ENCODE results near the gene MACROD2.

MACROD2 gene

GRCh38 chr20:14470231-14470899 lies 475.0 kb downstream of the MACROD2 start:
- DNase-seq (ENCODE audit: low read depth), result no peak

GRCh38 chr20:14470977-14471661 lies 475.8 kb downstream of the MACROD2 start:
- DNase-seq (ENCODE audit: low read depth), result no peak

GRCh38 chr20:14477125-14477524 lies 481.8 kb downstream of the MACROD2 start:
- peak; percentile 44 for DNase-seq (ENCODE audit: low read depth)

- DNase-seq (ENCODE audit: low read depth), result no peak
Measured at GRCh38 chr20:14478126-14478525, 482.8 kb downstream of the MACROD2 start.

GRCh38 chr20:14481863-14482262 lies 486.5 kb downstream of the MACROD2 start:
- peak; percentile 49 for DNase-seq (ENCODE audit: low read depth)

DNA sequence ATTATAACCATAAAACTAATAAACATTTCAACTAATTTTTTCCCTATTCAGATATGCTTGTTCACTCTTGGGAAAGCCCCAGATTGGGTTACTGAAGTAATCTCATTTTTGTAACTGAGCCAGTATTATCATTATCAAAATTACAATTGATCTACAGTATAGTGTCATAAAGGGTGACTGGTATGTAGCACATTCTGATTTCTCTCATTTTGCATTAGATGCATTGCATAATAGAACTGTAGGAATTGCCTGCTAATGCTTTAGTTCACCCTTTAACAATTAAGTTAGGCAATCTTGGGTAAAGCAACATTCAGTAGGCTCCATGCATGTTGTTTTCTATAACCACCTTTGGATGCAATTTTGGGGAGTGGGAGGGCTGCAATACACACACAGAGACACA lies 492.9 kb downstream of the MACROD2 start:
- DNase-seq (ENCODE audit: low read depth), result no peak

GRCh38 chr20:14488756-14489479 lies 493.6 kb downstream of the MACROD2 start:
- no peak for DNase-seq (ENCODE audit: low read depth)

DNA sequence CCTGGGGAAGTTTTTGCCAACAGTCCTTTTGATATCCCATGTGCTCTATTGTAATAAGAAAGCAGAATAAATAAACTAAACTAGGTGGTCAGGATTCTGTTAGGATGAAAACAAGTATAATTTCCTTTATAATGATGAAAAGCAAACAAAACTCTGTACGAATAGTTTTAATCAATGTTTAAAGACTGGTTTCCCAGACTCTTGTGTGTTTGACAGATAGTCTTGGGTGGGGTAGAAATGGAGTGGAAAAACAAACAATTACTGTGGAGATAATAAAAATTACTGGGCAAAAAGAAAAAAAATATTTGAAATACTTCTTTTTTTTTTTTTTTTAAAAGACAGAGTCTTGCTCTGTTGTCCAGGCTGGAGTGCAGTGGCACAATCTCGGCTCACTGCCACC lies 494.2 kb downstream of the MACROD2 start:
- no peak for DNase-seq (ENCODE audit: low read depth)

DNA sequence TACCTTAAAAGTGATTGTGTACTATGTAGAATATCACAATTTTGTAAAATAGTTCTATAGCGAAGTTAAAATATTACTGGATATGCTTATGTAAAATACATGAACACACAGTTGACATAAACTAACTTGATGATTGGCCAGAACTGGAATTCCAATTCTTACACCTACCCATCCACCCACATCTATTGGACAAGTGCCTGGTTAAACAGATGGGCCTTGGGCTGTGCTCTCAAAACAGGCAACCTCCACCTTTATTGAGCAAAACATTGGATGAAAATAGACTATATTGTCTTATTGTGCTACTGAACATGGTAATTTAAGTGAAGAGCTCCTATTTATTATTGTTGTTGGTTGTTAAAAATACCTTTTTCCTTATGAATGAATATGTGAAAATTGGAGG lies 496.1 kb downstream of the MACROD2 start:
- no peak for DNase-seq (ENCODE audit: low read depth)

- DNase-seq (ENCODE audit: low read depth), result no peak
Measured at GRCh38 chr20:14493408-14493807, 498.1 kb downstream of the MACROD2 start.

GRCh38 chr20:14494355-14494754 lies 499.0 kb downstream of the MACROD2 start:
- no peak for DNase-seq (ENCODE audit: low read depth)

DNA sequence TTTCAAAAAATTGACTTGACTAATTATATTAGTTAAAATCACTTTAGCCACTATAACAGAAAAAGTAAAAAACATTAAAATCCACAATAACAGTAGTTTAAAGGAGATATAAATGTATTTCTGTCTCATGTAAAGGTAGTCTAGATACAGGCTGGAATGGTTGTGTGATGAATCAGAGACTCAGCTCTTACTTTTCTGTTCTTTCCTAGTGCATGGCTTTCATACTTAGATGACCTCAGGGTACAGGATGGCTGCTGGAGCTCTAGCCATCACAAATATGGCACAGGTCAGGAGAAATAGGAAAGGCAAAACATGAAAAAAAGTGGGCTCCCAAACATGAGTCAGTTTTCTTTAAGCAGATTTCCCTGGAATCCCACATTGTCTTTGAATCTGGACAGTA lies 499.8 kb downstream of the MACROD2 start:
- no peak for DNase-seq (ENCODE audit: low read depth)

DNA sequence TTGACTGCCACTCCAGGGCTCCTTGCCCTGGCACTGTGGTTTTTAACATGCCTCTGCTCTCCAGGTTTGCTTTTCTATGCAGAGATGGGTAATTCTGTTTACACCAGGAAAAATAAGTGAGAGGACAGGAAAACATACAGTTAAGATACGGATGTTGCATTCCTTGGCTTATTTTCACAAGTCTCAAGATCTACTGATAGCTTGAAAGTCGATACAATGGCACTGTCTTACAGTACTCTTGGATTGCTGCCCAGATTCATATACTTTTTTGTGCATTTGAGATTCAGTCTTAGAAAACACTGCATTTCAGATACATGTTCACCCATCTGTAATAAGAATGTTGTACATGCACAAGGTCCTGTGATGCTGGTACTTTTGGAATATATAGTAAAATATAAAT lies 501.7 kb downstream of the MACROD2 start:
- no peak for DNase-seq (ENCODE audit: low read depth)

- no peak for DNase-seq (ENCODE audit: low read depth)
Measured at GRCh38 chr20:14498772-14499171, 503.5 kb downstream of the MACROD2 start.

DNA sequence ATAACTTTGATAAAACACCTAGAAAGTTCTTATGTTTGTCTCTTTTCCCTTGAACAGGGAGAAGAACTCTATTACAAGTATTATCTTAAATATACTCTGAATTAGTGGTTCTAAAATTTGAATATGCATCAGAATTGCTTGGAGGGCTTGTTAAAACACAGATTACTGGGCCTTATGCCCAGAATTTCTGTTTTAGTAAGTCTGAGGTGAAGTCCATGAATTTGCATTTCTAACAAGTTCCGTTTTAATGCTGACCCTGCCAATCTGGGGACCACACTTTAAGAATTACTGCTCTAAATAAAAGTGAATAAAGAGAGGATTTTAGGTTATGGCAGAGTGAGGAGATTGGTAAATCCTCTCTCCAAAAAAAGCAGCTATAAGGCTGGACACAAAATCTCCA lies 510.2 kb downstream of the MACROD2 start:
- DNase-seq (ENCODE audit: low read depth), result no peak

DNA sequence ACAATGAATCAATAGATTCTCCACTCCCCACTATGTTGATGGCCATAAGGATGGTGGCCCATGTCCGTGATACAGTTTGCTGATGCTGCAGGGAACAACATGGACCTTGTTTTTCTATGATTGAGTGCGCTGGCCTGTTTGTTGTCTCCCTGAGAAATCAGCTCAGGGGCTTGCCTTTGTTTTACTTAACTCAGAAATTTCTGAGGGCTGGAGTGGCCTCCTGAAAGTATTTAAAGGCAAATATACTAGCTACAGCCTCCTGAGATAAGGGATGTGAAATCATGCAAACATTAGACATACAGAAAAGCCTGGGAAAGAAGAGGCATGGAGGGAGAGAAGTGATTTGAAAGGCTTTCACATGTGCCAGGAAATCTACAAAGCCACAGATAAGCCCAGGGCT lies 512.4 kb downstream of the MACROD2 start:
- DNase-seq (ENCODE audit: low read depth), result no peak

- no peak for DNase-seq (ENCODE audit: low read depth)
Measured at GRCh38 chr20:14510341-14510740, 515.0 kb downstream of the MACROD2 start.

DNA sequence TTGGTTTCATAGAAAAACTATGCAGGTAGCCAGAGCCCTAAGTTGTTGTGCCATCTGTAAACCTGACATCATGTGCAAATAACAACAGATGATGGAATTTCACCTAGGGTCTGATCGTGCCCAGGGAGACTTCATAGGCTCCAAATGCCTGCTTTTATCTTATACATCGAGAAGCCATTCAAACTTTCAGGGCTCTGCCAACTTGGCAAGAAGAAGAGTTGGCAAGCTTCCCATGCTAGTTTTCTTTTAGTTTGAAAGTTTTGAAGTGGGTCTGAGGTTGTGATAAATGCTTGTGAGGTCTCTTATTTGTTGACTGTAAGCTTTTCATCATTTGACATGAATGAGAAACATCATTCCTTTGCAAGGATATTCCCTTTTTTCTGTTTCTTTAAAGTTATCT lies 517.5 kb downstream of the MACROD2 start:
- DNase-seq (ENCODE audit: low read depth), result no peak

- DNase-seq (ENCODE audit: low read depth), result no peak
Measured at GRCh38 chr20:14518648-14519047, 523.3 kb downstream of the MACROD2 start.

GRCh38 chr20:14521016-14521415 lies 525.7 kb downstream of the MACROD2 start:
- no peak for DNase-seq (ENCODE audit: low read depth)

GRCh38 chr20:14521436-14521835 lies 526.1 kb downstream of the MACROD2 start:
- DNase-seq (ENCODE audit: low read depth), result peak; percentile 3

DNA sequence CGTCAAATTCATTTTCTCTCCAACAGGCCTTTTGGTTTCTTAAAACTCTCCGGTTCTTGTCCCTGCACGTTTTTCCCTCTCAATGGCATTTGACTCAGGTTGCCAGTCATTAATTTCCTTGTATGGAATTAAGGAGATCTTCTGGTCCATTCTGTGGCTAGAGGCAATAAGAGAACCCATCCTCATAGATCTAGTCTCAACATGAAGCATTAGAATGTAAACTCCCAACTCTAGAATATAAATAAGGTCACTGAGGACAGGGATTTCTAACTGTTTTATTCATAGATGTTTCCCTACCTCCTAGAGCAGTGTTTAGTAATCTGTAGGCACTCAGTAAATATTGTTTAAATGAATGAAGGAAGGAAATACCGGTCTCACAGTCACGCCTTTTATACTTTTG lies 527.3 kb downstream of the MACROD2 start:
- no peak for DNase-seq (ENCODE audit: low read depth)

DNA sequence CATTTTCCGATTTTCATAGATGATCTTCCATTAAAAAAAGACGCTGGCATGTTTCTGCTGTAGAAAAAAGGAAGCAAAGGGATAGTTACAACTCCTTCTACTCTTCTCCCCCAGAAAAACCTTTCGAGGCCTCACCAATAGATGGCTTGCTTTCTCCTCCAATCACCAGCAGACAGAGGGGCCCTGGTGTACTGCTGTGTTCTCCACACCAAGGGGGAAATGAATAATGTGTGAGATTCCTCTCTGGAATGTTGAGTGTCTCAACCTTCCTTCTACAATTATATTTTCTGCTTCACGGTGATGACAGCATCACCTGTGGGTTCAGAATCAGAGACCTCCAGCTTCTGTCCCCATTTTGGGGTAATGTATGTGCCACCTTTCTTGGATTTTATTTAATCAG lies 527.8 kb downstream of the MACROD2 start:
- no peak for DNase-seq (ENCODE audit: low read depth)
